ENCODE data around the gene NID2.

GRCh38 chr14:52049721-52050588, 18.9 kb downstream of the NID2 start:
- TF ChIP-seq POLR2AphosphoS5 (IDR thresholded peaks at IDR 0.05; ENCODE audit: low read depth, low read length), result no peak
- no peak for TF ChIP-seq REST (IDR thresholded peaks at IDR 0.05; ENCODE audit: insufficient read depth in 1 of 2, low read depth in 2 of 2, low read length in 2 of 2)
- TF ChIP-seq TAF1 (IDR thresholded peaks at IDR 0.05; ENCODE audit: borderline replicate concordance, insufficient read depth, low read length), result no peak
- no peak for TF ChIP-seq FOXP2 (optimal IDR thresholded peaks at IDR 0.05; ENCODE audit: borderline replicate concordance, extremely low read depth, extremely low read length, insufficient read depth)

All from PFSK-1 (cell line).